HEK293 (cell line): ENCODE measurements around the gene IFNAR1.

Source experiments
- BCL11B ChIP-seq: fragments of 450-650 bp; formaldehyde crosslinking; IDR thresholded peaks from 2 replicates; pipeline ENCODE4 v1.5.1; 2016; ENCODE audit warnings: low read depth, missing biosample characterization, missing genetic modification characterization
- CTCF ChIP-seq: fragments of 450-650 bp; formaldehyde crosslinking; IDR thresholded peaks from 2 replicates; pipeline ENCODE4 v1.5.1; 2016; ENCODE audit warnings: missing biosample characterization, missing genetic modification characterization
- HOXA7 ChIP-seq: sonication (generic); formaldehyde crosslinking; IDR thresholded peaks from 2 replicates; pipeline ENCODE4 v1.8.1; 2022; ENCODE audit warnings: missing genetic modification reagents, borderline replicate concordance
- KLF10 ChIP-seq: fragments of 450-650 bp; IDR thresholded peaks from 2 replicates; pipeline ENCODE4 v1.5.1; 2018; ENCODE audit warnings: missing biosample characterization, mild to moderate bottlenecking, missing genetic modification characterization
- SP7 ChIP-seq: fragments of 450-650 bp; formaldehyde crosslinking; IDR thresholded peaks from 2 replicates; pipeline ENCODE4 v1.5.1; 2016; ENCODE audit warnings: missing biosample characterization, missing genetic modification characterization
- TRIM28 ChIP-seq: IDR thresholded peaks from 2 replicates; pipeline ENCODE4 v1.6.1; 2011; ENCODE audit warnings: low read length, control low read depth, borderline replicate concordance
- ZBTB49 ChIP-seq: fragments of 450-650 bp; formaldehyde crosslinking; IDR thresholded peaks from 2 replicates; pipeline ENCODE4 v1.5.1; 2016; ENCODE audit warnings: missing biosample characterization, missing genetic modification characterization, low read depth
- ZBTB8A ChIP-seq: fragments of 450-650 bp; formaldehyde crosslinking; IDR thresholded peaks from 2 replicates; pipeline ENCODE4 v1.5.1; 2016; ENCODE audit warnings: missing biosample characterization, missing genetic modification characterization
- ZNF169 ChIP-seq: fragments of 450-650 bp; formaldehyde crosslinking; IDR thresholded peaks from 2 replicates; pipeline ENCODE4 v1.5.1; 2016; ENCODE audit warnings: missing biosample characterization, missing genetic modification characterization
- ZNF274 ChIP-seq, 2 experiments: fragments of 200-500 bp in 1 of 2; fragments of 450-650 bp in 1 of 2; sonication (Bioruptor generic) in 1 of 2; formaldehyde crosslinking in 1 of 2; IDR thresholded peaks; 2 replicates each; pipeline versions ENCODE4 v1.5.1 to v1.6.1; 2014 to 2016; ENCODE audit warnings: borderline replicate concordance in 1 of 2, inconsistent platforms in 1 of 2, low read length in 1 of 2, missing biosample characterization in 1 of 2, missing genetic modification characterization in 1 of 2
- ZNF416 ChIP-seq: fragments of 450-650 bp; formaldehyde crosslinking; IDR thresholded peaks from 2 replicates; pipeline ENCODE4 v1.5.1; 2016; ENCODE audit warnings: missing biosample characterization, missing genetic modification characterization
- ZNF596 ChIP-seq: fragments of 450-650 bp; IDR thresholded peaks from 2 replicates; pipeline ENCODE4 v1.5.0; 2018; ENCODE audit warnings: missing biosample characterization, mild to moderate bottlenecking, missing genetic modification characterization, moderate library complexity
- ZNF600 ChIP-seq: fragments of 450-650 bp; formaldehyde crosslinking; IDR thresholded peaks from 2 replicates; pipeline ENCODE4 v1.5.1; 2016; ENCODE audit warnings: missing biosample characterization, missing genetic modification characterization
- ZNF639 ChIP-seq: fragments of 450-650 bp; formaldehyde crosslinking; IDR thresholded peaks from 2 replicates; pipeline ENCODE4 v1.5.1; 2016; ENCODE audit warnings: missing biosample characterization, missing genetic modification characterization

- TF ChIP-seq ZNF600 (tag by site-specific recombination) (no peak), ZNF169 (tag by site-specific recombination) (no peak), ZBTB8A (tag by site-specific recombination) (no peak), ZNF639 (no peak), CTCF (tag by site-specific recombination) (no peak), ZNF274 (IDR thresholded peaks at IDR 0.05; ENCODE audit: low read length) (no peak), ZNF274 (tag by site-specific recombination; IDR thresholded peaks at IDR 0.05; ENCODE audit: borderline replicate concordance) (no peak), BCL11B (no peak), HOXA7 (CRISPR knock-in tag) (no peak), TRIM28 (no peak), ZNF596 (no peak), KLF10 (tag by site-specific recombination) (no peak), SP7 (tag by site-specific recombination) (no peak), ZNF416 (tag by site-specific recombination) (no peak), ZBTB49 (tag by site-specific recombination) (no peak)
These were observed 46.6 kb downstream of the IFNAR1 start for GRCh38 chr21:33371366-33371765.
